PFSK-1 (cell line): ENCODE data around the gene TIMM13.

ENCODE experiments used
- FOXP2 ChIP-seq: optimal IDR thresholded peaks from 2 replicates; pipeline ENCODE3; 2011; ENCODE audit warnings: borderline replicate concordance, control low read depth, inconsistent platforms; ENCODE audit not compliant: insufficient read depth; ENCODE audit errors: extremely low read length, extremely low read depth
- POLR2AphosphoS5 ChIP-seq: IDR thresholded peaks from 2 replicates; pipeline ENCODE4 v1.6.1; 2012; ENCODE audit warnings: low read depth, mild to moderate bottlenecking, control low read depth, low read length, moderate library complexity
- TAF1 ChIP-seq: IDR thresholded peaks from 2 replicates; pipeline ENCODE4 v1.6.1; 2012; ENCODE audit warnings: low read length, control low read depth, borderline replicate concordance; ENCODE audit not compliant: insufficient read depth
- TF ChIP-seq, protein P1 (sequence below), 2 experiments: IDR thresholded peaks; 2 replicates each; pipeline versions ENCODE4 v1.6.1 to v1.8.0; 2011 to 2012; ENCODE audit warnings: low read depth in 2 of 2, low read length in 2 of 2, control low read depth in 1 of 2, inconsistent platforms in 1 of 2, mild to moderate bottlenecking in 1 of 2, moderate library complexity in 1 of 2; ENCODE audit not compliant: insufficient read depth in 1 of 2

DNA sequence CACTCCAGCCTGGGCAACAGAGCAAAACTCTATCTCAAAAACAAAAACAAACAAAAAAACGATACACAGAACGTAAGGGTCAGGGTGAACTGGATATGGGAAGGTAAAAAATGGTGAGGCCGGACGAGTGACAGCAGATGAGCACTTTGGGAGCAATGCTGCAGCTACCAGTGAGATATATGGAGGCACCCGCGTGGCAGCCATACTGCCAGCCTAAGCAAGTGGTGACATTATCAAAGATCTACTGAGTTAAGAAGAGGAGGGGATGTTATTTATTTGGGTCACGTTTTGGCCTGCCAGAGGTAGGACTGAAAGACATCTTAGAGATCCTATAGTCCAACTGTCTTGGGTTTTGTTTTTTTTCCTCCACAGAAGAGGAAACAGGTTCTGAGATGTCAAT, 14.2 kb downstream of the TIMM13 start:
- TF ChIP-seq POLR2AphosphoS5: no peak
- TF ChIP-seq TAF1: no peak
- TF ChIP-seq, protein P1, sequence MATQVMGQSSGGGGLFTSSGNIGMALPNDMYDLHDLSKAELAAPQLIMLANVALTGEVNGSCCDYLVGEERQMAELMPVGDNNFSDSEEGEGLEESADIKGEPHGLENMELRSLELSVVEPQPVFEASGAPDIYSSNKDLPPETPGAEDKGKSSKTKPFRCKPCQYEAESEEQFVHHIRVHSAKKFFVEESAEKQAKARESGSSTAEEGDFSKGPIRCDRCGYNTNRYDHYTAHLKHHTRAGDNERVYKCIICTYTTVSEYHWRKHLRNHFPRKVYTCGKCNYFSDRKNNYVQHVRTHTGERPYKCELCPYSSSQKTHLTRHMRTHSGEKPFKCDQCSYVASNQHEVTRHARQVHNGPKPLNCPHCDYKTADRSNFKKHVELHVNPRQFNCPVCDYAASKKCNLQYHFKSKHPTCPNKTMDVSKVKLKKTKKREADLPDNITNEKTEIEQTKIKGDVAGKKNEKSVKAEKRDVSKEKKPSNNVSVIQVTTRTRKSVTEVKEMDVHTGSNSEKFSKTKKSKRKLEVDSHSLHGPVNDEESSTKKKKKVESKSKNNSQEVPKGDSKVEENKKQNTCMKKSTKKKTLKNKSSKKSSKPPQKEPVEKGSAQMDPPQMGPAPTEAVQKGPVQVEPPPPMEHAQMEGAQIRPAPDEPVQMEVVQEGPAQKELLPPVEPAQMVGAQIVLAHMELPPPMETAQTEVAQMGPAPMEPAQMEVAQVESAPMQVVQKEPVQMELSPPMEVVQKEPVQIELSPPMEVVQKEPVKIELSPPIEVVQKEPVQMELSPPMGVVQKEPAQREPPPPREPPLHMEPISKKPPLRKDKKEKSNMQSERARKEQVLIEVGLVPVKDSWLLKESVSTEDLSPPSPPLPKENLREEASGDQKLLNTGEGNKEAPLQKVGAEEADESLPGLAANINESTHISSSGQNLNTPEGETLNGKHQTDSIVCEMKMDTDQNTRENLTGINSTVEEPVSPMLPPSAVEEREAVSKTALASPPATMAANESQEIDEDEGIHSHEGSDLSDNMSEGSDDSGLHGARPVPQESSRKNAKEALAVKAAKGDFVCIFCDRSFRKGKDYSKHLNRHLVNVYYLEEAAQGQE (IDR thresholded peaks at IDR 0.05; ENCODE audit: insufficient read depth in 1 of 2, low read depth in 2 of 2, low read length in 2 of 2): no peak
- TF ChIP-seq FOXP2: no peak
